Urinary bladder (tissue), 4 donors: ENCODE measurements around the gene MPLKIP. TPM values are rescaled to one million over a fixed set of nuclear protein-coding genes. Genes with fewer than 3 reads are reported as not detected.
"Not testable (repeated sequence)": the region's sequence is repeated elsewhere in the genome, so short reads cannot be mapped to it uniquely, and the experiment has no call there.

Experiments used
- DNase-seq: peaks from one replicate; pipeline ENCODE4 v3.0.0-alpha.2; 2015; ENCODE audit errors: extremely low spot score
- H3K27ac ChIP-seq: one replicate; pipeline ENCODE4 v1.5.1; 2013; ENCODE audit warnings: low read depth, mild to moderate bottlenecking, moderate library complexity
- H3K36me3 ChIP-seq: one replicate; pipeline ENCODE4 v1.6.1; 2013; ENCODE audit warnings: mild to moderate bottlenecking, moderate library complexity; ENCODE audit not compliant: insufficient read depth
- H3K4me1 ChIP-seq: one replicate; pipeline ENCODE4 v1.6.1; 2013; ENCODE audit warnings: mild to moderate bottlenecking, moderate library complexity; ENCODE audit not compliant: insufficient read depth
- H3K4me3 ChIP-seq: one replicate; pipeline ENCODE4 v1.5.1; 2013; ENCODE audit warnings: low read depth, low read length
- WGBS: extraction: QIAGEN DNeasy Blood & Tissue Kit; methylation state at CpG from one replicate; pipeline ENCODE4 v1.1.7; 2013; 5-methylcytosine and 5-hydroxymethylcytosine counted together
- polyA plus RNA-seq: library from polyadenylated mRNA; stranded (reverse); fragments of 200-250 nt; gene quantifications from one replicate; pipeline ENCODE4 v1.2.3, GENCODE V29; 2013
- total RNA-seq: library from RNA; depleted of rRNA; stranded (reverse); fragments of >200 nt; gene quantifications from one replicate; pipeline ENCODE4 v1.2.3, GENCODE V29; 2014
- donor health status: healthy with polysubstance abuse.
- donor health status: healthy.

MPLKIP gene
- total RNA-seq (10.3 TPM), polyA plus RNA-seq (37.1 TPM)

DNA sequence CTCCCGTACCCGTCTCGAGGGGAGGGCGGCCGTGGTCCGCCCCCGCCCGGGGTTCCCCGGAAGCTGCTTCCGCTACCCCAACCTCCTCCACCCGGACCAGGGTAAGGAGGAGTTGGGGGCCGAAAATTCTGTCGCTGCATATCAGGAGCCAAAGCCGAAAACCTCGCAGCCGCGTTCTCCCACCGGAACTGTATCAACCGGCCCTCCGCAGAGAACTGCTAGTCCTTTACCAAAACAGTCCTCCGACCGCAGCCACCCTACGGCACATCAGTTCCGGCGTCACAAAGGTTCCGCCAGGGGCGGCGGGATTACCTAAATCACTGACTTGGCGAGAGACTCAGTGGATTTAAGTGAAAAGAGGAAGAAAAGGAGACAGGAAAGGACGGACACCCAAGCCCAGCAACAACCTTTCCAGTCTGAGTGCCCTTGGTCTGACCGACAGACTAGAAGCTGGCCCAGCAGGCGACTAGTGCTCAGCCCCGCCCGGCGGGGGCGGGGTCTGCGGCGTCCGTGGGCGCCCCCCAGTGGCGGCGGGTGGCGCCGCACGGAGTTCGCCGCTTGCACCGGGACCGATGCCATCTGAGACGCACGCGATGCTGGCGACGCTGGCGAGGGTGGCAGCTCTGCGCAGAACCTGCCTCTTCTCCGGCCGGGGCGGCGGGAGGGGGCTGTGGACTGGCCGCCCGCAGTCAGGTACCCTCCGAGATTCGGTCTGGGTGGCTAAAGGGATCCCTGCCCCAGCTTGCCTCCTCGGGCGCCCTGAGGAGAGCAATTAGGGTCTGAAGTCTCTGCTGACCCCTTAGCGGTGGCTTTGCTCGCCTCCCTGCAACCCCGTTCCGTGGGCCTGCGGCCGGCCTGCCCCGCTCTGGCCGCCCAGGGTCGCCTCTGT, at the start of gene MPLKIP, which contains the start of gene SUGCT:
Gene MPLKIP (minus strand): TSS at position 195 of the 889 bp plus-strand sequence. CDS start 55 bp downstream, at position 140.
Gene SUGCT (plus strand): TSS at position 578 of the 889 bp plus-strand sequence.
- peak within 1 kb of the TSS; percentile 86 for H3K27ac ChIP-seq
- under 1% methylated on average over 75 of the region's 75 CpGs for WGBS
- DNase-seq, result peak; percentile 79

DNA sequence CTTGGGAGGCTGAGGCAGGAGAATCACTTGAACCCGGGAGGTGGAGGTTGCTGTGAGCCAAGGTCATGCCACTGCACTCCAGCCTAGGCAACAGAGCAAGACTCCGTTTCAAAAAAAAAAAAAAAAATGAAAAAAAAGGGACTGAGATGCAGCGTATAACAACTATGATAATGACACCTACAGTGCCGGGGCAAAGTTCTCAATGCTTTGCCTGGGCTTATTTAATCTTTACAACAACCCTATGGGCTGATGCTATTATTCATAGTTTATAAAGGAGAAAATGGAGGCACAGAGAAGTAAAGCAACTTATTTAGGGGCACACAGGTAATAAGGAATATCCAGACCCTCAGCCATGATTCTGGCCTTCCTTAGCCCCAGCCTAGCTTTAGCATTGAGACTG, 48.0 kb upstream of the MPLKIP start:
- no peaks in the 10 kb centered on the region for H3K36me3 ChIP-seq
- H3K4me1 ChIP-seq, result no peaks in the 10 kb centered on the region
- WGBS, result 95% methylated on average over 4 of the region's 4 CpGs
- DNase-seq, result no peak
- no peak overlapping the region for H3K4me3 ChIP-seq
- no peak overlapping the region for H3K27ac ChIP-seq

More for the DNA sequence above, at the start of gene MPLKIP, which contains the start of gene SUGCT:
- Histone ChIP-seq H3K4me1 (no peaks in the 10 kb centered on the region), H3K36me3 (no peaks in the 10 kb centered on the region), H3K4me3 (peak within 1 kb of the TSS; percentile 97)

- WGBS, result 86% methylated on average over 5 of the region's 5 CpGs
- Histone ChIP-seq H3K4me1 (no peaks in the 10 kb centered on the region), H3K4me3 (no peak overlapping the region), H3K27ac (no peak overlapping the region), H3K36me3 (no peaks in the 10 kb centered on the region)
- DNase-seq, result no peak
Observed at GRCh38 chr7:40177071-40177470, 42.6 kb upstream of the MPLKIP start.

DNA sequence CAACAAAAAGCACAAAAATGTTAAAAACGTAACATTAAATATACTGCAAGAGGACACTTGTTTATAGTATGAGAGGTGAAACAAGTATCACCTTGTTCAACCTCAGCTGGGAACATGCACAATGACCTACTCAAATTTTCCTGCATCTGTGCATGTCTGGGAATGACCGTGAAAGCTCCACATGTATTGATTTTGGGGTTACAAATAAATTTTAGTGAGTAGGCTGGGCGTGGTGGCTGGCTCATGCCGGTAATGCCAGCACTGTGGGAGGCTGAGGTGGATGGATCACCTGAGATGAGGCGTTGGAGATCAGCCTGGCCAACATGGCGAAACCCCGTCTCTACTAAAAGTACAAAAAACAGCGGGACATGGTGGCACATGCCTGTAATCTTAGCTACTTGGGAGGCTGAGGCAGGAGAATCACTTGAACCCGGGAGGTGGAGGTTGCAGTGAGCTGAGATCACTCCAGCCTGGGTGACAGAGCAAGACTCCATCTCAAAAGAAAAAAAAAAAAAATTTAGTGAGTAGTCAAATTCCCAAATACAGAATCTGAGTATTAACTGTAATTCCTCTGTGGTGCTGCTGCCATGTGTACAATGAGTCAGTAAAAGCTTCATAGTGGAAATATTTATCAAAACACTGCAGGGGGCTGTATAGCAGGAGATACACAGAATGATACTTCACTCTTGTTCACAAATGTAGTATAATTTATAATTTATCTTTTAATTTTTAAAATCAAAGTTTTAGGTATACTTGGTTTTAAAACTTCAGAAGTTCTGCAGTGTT, 41.5 kb upstream of the MPLKIP start:
- Histone ChIP-seq H3K4me1 (no peaks in the 10 kb centered on the region), H3K27ac (no peak overlapping the region), H3K4me3 (no peak overlapping the region), H3K36me3 (no peaks in the 10 kb centered on the region)
- 95% methylated on average over 9 of the region's 9 CpGs for WGBS
- no peak for DNase-seq

DNA sequence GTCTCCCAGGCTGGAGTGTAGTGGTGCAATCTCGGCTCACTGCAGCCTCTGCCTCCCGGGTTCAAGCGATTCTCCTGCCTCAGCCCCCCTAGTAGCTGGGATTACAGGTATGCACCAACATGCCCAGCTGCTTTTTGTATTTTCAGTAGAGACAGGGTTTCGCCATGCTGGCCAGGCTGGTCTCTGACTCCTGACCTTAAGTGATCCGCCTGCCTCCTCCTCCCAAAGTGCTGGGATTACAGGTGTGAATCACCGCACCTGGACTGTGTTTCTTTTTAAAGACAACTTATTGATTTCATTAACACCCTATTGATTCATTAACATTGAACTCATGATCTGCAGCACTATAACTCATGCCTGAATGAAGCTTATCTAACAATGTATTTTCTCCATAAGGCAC, 40.8 kb upstream of the MPLKIP start:
- H3K4me1 ChIP-seq, H3K36me3 ChIP-seq, DNase-seq, H3K4me3 ChIP-seq, H3K27ac ChIP-seq: not testable (repeated sequence)
- 93% methylated on average over 6 of the region's 6 CpGs for WGBS

DNA sequence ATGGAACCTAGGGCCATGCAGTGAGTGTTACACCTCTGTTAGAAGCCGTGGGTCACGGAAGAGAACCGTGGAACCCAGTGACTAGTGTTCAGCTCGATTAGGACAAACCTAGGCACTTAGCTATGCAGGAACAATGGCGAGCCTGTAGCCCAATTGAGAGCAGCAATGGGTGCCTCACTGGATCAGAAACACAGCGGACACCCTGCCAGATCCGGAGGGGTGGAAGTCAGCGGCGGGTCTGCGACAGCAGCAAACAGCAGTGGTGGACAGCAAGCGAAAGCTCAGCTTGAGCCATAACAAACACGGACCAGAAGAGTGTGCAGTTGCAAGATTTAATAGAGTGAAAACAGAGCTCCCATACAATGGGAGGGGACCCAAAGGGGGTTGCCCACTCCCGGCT, 38.7 kb upstream of the MPLKIP start:
- 89% methylated on average over 13 of the region's 13 CpGs for WGBS

GRCh38 chr7:40168266-40168665, 33.8 kb upstream of the MPLKIP start:
- H3K27ac ChIP-seq, H3K4me1 ChIP-seq, H3K36me3 ChIP-seq, DNase-seq, H3K4me3 ChIP-seq: not testable (repeated sequence)
- WGBS, result 92% methylated on average over 3 of the region's 3 CpGs

More for the DNA sequence above, 38.7 kb upstream of the MPLKIP start:
- not testable (repeated sequence) for H3K27ac ChIP-seq, H3K36me3 ChIP-seq, H3K4me1 ChIP-seq, DNase-seq, H3K4me3 ChIP-seq

GRCh38 chr7:40167291-40167690, 32.9 kb upstream of the MPLKIP start:
- no peak for DNase-seq
- WGBS, result 96% methylated on average over 3 of the region's 3 CpGs
- H3K27ac ChIP-seq, result no peak overlapping the region
- no peaks in the 10 kb centered on the region for H3K36me3 ChIP-seq
- H3K4me1 ChIP-seq, result no peaks in the 10 kb centered on the region
- H3K4me3 ChIP-seq, result no peak overlapping the region

- Histone ChIP-seq H3K27ac (no peak overlapping the region), H3K4me1 (no peaks in the 10 kb centered on the region), H3K4me3 (no peak overlapping the region), H3K36me3 (no peaks in the 10 kb centered on the region)
- 50% methylated on average over 1 of the region's 1 CpG for WGBS
- no peak for DNase-seq
Observed at GRCh38 chr7:40165216-40165615, 30.8 kb upstream of the MPLKIP start.

DNA sequence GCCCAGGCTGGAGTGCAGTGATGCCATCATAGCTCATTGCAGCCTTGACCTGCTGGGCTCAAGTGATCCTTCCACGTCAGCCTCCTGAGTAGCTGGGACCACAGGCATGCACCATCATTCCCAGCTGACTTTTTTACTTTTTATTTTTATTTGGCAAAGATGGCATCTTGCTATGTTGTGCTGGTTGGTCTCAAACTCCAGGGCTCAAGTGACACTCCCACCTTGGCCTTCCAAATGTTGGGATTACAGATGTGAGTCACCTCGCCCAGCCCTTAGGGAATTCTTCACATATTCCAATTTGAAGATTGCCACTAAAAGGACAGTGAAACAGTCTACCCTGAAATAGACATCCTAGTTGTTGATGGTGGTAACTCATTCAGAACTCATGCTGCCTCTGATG, 28.1 kb upstream of the MPLKIP start:
- no peaks in the 10 kb centered on the region for H3K36me3 ChIP-seq
- DNase-seq, result no peak
- 92% methylated on average over 2 of the region's 2 CpGs for WGBS
- no peaks in the 10 kb centered on the region for H3K4me1 ChIP-seq
- no peak overlapping the region for H3K4me3 ChIP-seq
- no peak overlapping the region for H3K27ac ChIP-seq

DNA sequence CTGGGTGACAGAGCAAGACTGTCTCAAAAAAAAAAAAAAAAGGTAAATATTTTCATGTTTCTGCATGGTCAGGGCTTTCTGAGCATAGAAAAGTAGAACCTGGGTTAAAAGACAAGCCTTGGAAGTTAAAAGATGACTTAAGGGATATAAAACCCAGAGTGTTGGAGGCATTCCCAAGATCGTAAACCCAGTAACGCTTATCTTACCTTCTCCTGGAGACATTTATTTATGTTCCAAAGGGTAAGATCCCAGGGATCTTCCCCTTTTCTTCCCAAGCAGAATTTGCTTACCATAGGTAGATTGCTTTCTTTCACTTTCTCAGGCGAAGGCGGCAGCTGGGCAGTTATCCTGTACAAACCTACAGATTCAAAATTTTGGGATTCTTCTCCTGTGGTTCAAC, 22.6 kb upstream of the MPLKIP start:
- DNase-seq, result no peak
- no peaks in the 10 kb centered on the region for H3K36me3 ChIP-seq
- no peaks in the 10 kb centered on the region for H3K4me1 ChIP-seq
- no peak overlapping the region for H3K27ac ChIP-seq
- 37% methylated on average over 4 of the region's 4 CpGs for WGBS
- no peak overlapping the region for H3K4me3 ChIP-seq

- H3K4me3 ChIP-seq, result no peak overlapping the region
- H3K36me3 ChIP-seq, result no peaks in the 10 kb centered on the region
- WGBS, result 93% methylated on average over 1 of the region's 1 CpG
Observed at GRCh38 chr7:40151504-40151903, 17.1 kb upstream of the MPLKIP start.

DNA sequence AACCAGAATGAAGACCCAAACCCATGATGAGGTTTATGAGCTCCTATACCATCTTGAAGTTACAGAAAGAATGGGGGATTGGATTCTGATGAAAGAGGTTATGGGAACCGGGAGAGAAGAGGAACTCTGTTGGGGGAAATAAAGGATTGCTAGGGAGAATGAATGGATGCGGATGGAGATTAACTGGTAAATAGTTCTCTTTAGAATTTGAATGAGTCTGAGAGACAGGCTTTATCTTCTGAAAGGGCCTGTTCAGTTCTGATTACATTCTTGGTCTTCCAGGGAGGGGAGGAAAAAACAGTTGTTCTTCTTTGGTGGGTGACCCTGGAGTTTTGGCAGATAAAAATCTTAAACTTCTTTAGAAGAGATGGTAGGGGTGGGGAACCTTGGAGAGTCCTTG, 14.2 kb upstream of the MPLKIP start:
- Histone ChIP-seq H3K4me1 (no peaks in the 10 kb centered on the region), H3K27ac (no peak overlapping the region), H3K36me3 (no peaks in the 10 kb centered on the region), H3K4me3 (no peak overlapping the region)
- DNase-seq, result no peak
- WGBS, result 91% methylated on average over 2 of the region's 2 CpGs

More at GRCh38 chr7:40151504-40151903, 17.1 kb upstream of the MPLKIP start:
- H3K4me1 ChIP-seq, result no peaks in the 10 kb centered on the region
- no peak for DNase-seq
- H3K27ac ChIP-seq, result no peak overlapping the region

DNA sequence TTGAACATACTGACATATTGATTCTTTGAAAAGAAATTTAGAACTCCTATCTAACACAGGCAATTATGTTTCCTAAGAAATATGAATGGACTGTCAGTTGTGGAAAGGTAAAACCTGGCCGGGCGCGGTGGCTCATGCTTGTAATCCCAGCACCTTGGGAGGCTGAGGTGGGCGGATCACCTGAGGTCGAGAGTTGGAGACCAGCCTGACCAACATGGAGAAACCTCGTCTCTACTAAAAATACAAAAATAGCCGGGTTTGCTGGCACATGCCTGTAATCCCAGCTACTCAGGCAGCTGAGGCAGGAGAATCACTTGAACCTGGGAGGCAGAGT, 13.8 kb upstream of the MPLKIP start:
- not testable (repeated sequence) for H3K36me3 ChIP-seq, H3K27ac ChIP-seq, DNase-seq, H3K4me1 ChIP-seq, H3K4me3 ChIP-seq
- 94% methylated on average over 7 of the region's 7 CpGs for WGBS
